MM.1S (cell line): ENCODE measurements around the gene ITGB3.
"Not testable (repeated sequence)": the region's sequence is repeated elsewhere in the genome, so short reads cannot be mapped to it uniquely, and the experiment has no call there.

Source experiments
- DNase-seq: peaks from one replicate; pipeline ENCODE4 v3.0.0-alpha.2; 2015
- H2AFZ ChIP-seq: fragments of 300-600 bp; sonication (generic); 2 replicates; pipeline ENCODE4 v1.6.0; 2016; ENCODE audit warnings: antibody characterized with exemption, low read length
- H3F3A ChIP-seq: fragments of 300-600 bp; sonication (generic); 2 replicates; pipeline ENCODE4 v1.6.1; 2016; ENCODE audit warnings: mild to moderate bottlenecking, antibody characterized with exemption, low read length, moderate library complexity, mixed read lengths; ENCODE audit not compliant: insufficient read depth
- H3K27ac ChIP-seq: fragments of 300-600 bp; sonication (generic); 2 replicates; pipeline ENCODE4 v1.5.1; 2016; ENCODE audit warnings: mild to moderate bottlenecking, low read length
- H3K27me3 ChIP-seq: fragments of 300-600 bp; sonication (generic); replicated peaks from 2 replicates; pipeline ENCODE4 v1.6.0; 2016; ENCODE audit warnings: low read length; ENCODE audit not compliant: insufficient read depth
- H3K36me3 ChIP-seq: fragments of 300-600 bp; sonication (generic); replicated peaks from 2 replicates; pipeline ENCODE4 v1.6.1; 2016; ENCODE audit warnings: mild to moderate bottlenecking, low read length, mixed read lengths; ENCODE audit not compliant: insufficient read depth
- H3K4me1 ChIP-seq: fragments of 300-600 bp; sonication (generic); 2 replicates; pipeline ENCODE4 v1.6.1; 2016; ENCODE audit warnings: low read length, mixed read lengths
- H3K4me2 ChIP-seq: fragments of 300-600 bp; sonication (generic); 2 replicates; pipeline ENCODE4 v1.6.0; 2016; ENCODE audit warnings: low read depth, low read length
- H3K4me3 ChIP-seq: fragments of 300-600 bp; sonication (generic); 2 replicates; pipeline ENCODE4 v1.5.1; 2016; ENCODE audit warnings: low read length, mixed read lengths
- H3K79me2 ChIP-seq: fragments of 300-600 bp; sonication (generic); 2 replicates; pipeline ENCODE4 v1.6.1; 2016; ENCODE audit warnings: mixed run types, low read length, mixed read lengths
- H3K9ac ChIP-seq: fragments of 300-600 bp; sonication (generic); 2 replicates; pipeline ENCODE4 v1.6.1; 2016; ENCODE audit warnings: low read length, mixed read lengths
- H3K9me2 ChIP-seq: fragments of 300-600 bp; sonication (generic); replicated peaks from 2 replicates; pipeline ENCODE4 v1.6.1; 2016; ENCODE audit warnings: mild to moderate bottlenecking, low read length, mixed read lengths; ENCODE audit not compliant: insufficient read depth
- H3K9me3 ChIP-seq: fragments of 300-600 bp; sonication (generic); replicated peaks from 2 replicates; pipeline ENCODE4 v1.6.1; 2016; ENCODE audit warnings: mild to moderate bottlenecking, low read length, mixed read lengths; ENCODE audit not compliant: insufficient read depth
- H4K20me1 ChIP-seq: fragments of 300-600 bp; sonication (generic); 2 replicates; pipeline ENCODE4 v1.6.1; 2016; ENCODE audit warnings: mild to moderate bottlenecking, low read length, moderate library complexity, mixed read lengths; ENCODE audit not compliant: insufficient read depth
- EZH2 ChIP-seq: fragments of 300-600 bp; sonication (generic); optimal IDR thresholded peaks from 2 replicates; pipeline ENCODE3; 2017; ENCODE audit warnings: low read depth, mild to moderate bottlenecking, antibody characterized with exemption, low read length, mixed read lengths
- EZH2phosphoT487 ChIP-seq: fragments of 300-600 bp; sonication (generic); IDR thresholded peaks from 2 replicates; pipeline ENCODE4 v1.6.1; 2018; ENCODE audit warnings: antibody characterized with exemption, low read length
- TF ChIP-seq, protein P1 (sequence below): fragments of 300-600 bp; sonication (generic); IDR thresholded peaks from 2 replicates; pipeline ENCODE4 v1.5.1; 2016; ENCODE audit warnings: antibody characterized with exemption, low read length, mixed read lengths

Gene ITGB3

GRCh38 chr17:47266782-47267181, 13.2 kb downstream of the ITGB3 start:
- H3K4me3 ChIP-seq = no peak overlapping the region
- H3K27ac ChIP-seq = no peak overlapping the region
- H2AFZ ChIP-seq = no peak overlapping the region
- no peaks in the 10 kb centered on the region for H3K36me3 ChIP-seq
- no peak for DNase-seq
- no peak overlapping the region for H3K4me2 ChIP-seq
- H3K9me2 ChIP-seq = no peaks in the 10 kb centered on the region
- no peaks in the 10 kb centered on the region for H3K4me1 ChIP-seq
- no peaks in the 10 kb centered on the region for H3K79me2 ChIP-seq
- H3K9me3 ChIP-seq = no peaks in the 10 kb centered on the region
- TF ChIP-seq EZH2phosphoT487 (no peak), EZH2 (no peak)
- TF ChIP-seq, protein P1, sequence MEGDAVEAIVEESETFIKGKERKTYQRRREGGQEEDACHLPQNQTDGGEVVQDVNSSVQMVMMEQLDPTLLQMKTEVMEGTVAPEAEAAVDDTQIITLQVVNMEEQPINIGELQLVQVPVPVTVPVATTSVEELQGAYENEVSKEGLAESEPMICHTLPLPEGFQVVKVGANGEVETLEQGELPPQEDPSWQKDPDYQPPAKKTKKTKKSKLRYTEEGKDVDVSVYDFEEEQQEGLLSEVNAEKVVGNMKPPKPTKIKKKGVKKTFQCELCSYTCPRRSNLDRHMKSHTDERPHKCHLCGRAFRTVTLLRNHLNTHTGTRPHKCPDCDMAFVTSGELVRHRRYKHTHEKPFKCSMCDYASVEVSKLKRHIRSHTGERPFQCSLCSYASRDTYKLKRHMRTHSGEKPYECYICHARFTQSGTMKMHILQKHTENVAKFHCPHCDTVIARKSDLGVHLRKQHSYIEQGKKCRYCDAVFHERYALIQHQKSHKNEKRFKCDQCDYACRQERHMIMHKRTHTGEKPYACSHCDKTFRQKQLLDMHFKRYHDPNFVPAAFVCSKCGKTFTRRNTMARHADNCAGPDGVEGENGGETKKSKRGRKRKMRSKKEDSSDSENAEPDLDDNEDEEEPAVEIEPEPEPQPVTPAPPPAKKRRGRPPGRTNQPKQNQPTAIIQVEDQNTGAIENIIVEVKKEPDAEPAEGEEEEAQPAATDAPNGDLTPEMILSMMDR = no peak
- no peaks in the 10 kb centered on the region for H4K20me1 ChIP-seq
- H3K9ac ChIP-seq = no peak overlapping the region
- H3K27me3 ChIP-seq = no peaks in the 10 kb centered on the region
- no peaks in the 10 kb centered on the region for H3F3A ChIP-seq

DNA sequence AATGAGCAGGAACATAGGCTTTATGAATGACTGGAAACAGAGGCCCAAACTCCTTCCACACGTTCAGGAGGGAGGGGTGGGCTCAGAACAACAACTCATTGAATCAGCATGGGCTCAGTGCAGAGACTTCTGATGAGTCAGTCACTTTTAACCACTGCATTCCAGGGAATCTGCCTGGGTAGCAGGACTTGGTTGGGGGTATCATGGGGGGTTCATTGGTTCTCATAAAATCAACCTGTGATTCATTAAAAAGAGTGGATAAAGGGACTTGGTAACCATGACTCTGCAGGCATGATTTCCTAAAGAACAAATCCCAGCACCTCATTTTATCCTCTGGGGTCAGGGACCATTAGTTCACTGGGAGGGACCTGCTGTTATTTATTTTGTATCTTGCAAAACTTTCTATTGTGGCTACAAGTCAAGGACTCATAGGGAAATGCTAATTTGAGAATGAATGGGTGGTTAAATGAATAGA, 13.8 kb downstream of the ITGB3 start:
- Histone ChIP-seq H3K36me3 (no peaks in the 10 kb centered on the region), H4K20me1 (no peaks in the 10 kb centered on the region), H2AFZ (no peak overlapping the region), H3K9me3 (no peaks in the 10 kb centered on the region), H3K4me2 (no peak overlapping the region), H3K9ac (no peak overlapping the region), H3F3A (no peaks in the 10 kb centered on the region), H3K4me3 (no peak overlapping the region), H3K27me3 (no peaks in the 10 kb centered on the region), H3K79me2 (no peaks in the 10 kb centered on the region), H3K9me2 (no peaks in the 10 kb centered on the region), H3K4me1 (no peaks in the 10 kb centered on the region), H3K27ac (no peak overlapping the region)
- no peak for DNase-seq
- TF ChIP-seq, protein P1 = no peak
- no peak for TF ChIP-seq EZH2
- no peak for TF ChIP-seq EZH2phosphoT487

GRCh38 chr17:47268964-47269363, 15.3 kb downstream of the ITGB3 start:
- H3K9me2 ChIP-seq, DNase-seq, H3K79me2 ChIP-seq, H3K9ac ChIP-seq, H3K36me3 ChIP-seq, H3K4me1 ChIP-seq, H3K4me3 ChIP-seq, H3K9me3 ChIP-seq, H3K27ac ChIP-seq, H3F3A ChIP-seq, H2AFZ ChIP-seq, H3K4me2 ChIP-seq, H3K27me3 ChIP-seq, H4K20me1 ChIP-seq: not testable (repeated sequence)

DNA sequence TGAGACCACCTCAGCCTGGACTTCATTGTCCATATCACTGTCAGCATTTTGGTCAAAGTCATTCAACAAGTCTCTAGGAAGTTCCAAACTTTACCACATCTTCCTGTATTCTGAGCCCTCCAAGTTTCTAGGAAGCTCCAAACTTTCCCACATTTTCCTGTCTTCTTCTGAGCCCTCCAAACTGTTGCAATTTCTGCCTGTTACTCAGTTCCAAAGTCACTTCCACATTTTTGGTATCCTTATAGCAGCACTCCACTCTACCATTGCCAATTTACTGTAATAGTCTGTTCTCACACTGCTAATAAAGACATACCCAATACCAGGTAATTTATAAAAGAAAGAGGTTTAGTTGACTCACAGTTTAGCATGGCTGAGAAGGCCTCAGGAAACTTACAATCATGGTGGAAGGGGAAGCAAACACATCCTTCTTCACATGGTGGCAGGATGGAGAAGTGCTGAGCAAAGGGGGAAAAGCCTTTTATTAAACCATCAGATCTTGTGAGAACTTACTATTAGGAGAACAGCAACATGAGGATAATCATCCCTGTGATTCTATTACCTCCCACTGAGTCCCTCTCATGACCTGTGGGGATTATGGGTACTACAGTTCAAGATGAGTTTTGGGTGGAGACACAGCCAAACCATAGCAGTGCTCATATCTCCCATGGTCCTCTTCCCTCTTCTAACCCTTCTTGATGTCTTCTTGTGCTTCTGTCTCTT, 16.1 kb downstream of the ITGB3 start:
- not testable (repeated sequence) for H3K9me3 ChIP-seq, H2AFZ ChIP-seq, H3K27ac ChIP-seq, H3K36me3 ChIP-seq, DNase-seq, H3K4me2 ChIP-seq, H3K4me1 ChIP-seq, H3K9ac ChIP-seq, H3K79me2 ChIP-seq, H4K20me1 ChIP-seq, H3K27me3 ChIP-seq, H3K9me2 ChIP-seq, H3K4me3 ChIP-seq, H3F3A ChIP-seq
